Right lobe of liver (tissue), 6 donors: ENCODE data around the gene KIRREL2. TPM values are rescaled to one million over a fixed set of nuclear protein-coding genes. Genes with fewer than 3 reads are reported as not detected.
A peak's percentile ranks its signal among the peaks of the same experiment; 100 is the strongest.

ENCODE experiments used
- ATAC-seq, 4 donors: fragments of 200-7000 bp; cut with Tn5 transposase; one replicate each; pipeline ENCODE4 v1.9.1; 2020; ENCODE audit warnings: mild to moderate bottlenecking in 4 of 4, moderate library complexity in 4 of 4
- DNase-seq, 3 donors: peaks; one replicate each; pipeline ENCODE4 v3.0.0-alpha.2; 2020
- H3K27ac ChIP-seq, 3 donors: fragments of 200-600 bp; one replicate each; pipeline ENCODE4 v1.8.0; 2022
- H3K27me3 ChIP-seq, 2 donors: fragments of 200-600 bp; one replicate each; pipeline ENCODE4 v1.8.0; 2022
- H3K36me3 ChIP-seq, 4 donors: fragments of 200-600 bp; sonication (generic) in 1 of 4; one replicate each; pipeline versions ENCODE4 v1.5.1 to v1.8.0; 2017 to 2022; ENCODE audit warnings: control low read depth in 1 of 4
- H3K4me1 ChIP-seq, 4 donors: fragments of 200-600 bp; sonication (generic) in 1 of 4; one replicate each; pipeline versions ENCODE4 v1.5.1 to v1.8.0; 2017 to 2022; ENCODE audit warnings: control low read depth in 1 of 4
- H3K4me3 ChIP-seq, 3 donors: fragments of 200-600 bp; one replicate each; pipeline ENCODE4 v1.8.0; 2022
- H3K9me3 ChIP-seq, 4 donors: fragments of 200-600 bp; sonication (generic) in 1 of 4; one replicate each; pipeline versions ENCODE4 v1.5.1 to v1.8.0; 2017 to 2022; ENCODE audit warnings: control low read depth in 1 of 4
- CTCF ChIP-seq, 4 donors: fragments of 200-600 bp in 3 of 4; fragments of 450-650 bp in 1 of 4; IDR thresholded peaks; one replicate each; pipeline versions ENCODE4 v1.5.1 to v1.8.0; 2016 to 2022; ENCODE audit warnings: antibody characterized with exemption in 4 of 4, mild to moderate bottlenecking in 2 of 4
- POLR2A ChIP-seq: fragments of 450-650 bp; IDR thresholded peaks from one replicate; pipeline ENCODE4 v1.6.1; 2017; ENCODE audit warnings: antibody characterized with exemption, mild to moderate bottlenecking
- WGBS: methylation state at CpG from one replicate; pipeline ENCODE4 v1.1.6; 2018; ENCODE audit warnings: low coverage, low lambda C conversion rate; ENCODE audit not compliant: insufficient coverage; ENCODE audit errors: missing lambda C conversion rate; 5-methylcytosine and 5-hydroxymethylcytosine counted together
- intact Hi-C, 2 donors: fragments of 100-400 bp; cut with DNase I; formaldehyde crosslinking; loops; one replicate each; pipeline versions ENCODE4 v1.11.2 to v1.14.1; 2022
- total RNA-seq, 6 experiments: library from RNA; depleted of rRNA in 2 of 6; stranded (reverse); fragments of >200 nt in 2 of 6; fragmentation: NEBNext Ultra II Directional in 3 of 6; extraction: Animal tissue kit (Norgen Biotek cat#: 25700) in 3 of 6; gene quantifications; one replicate each; pipeline versions ENCODE4 v1.1.0 to v1.2.4, GENCODE V29; 2016 to 2023
- donor health status: DM: no; HTN: yes; CAD: no.
- donor health status: DM: no; HTN: no; CAD: no.
- donor health status: DM: no; HTN: no; CAD: no.
- donor health status: DM: no; HTN: yes; CAD: no.
- donor health status: DM: no; HTN: yes; CAD: no.

KIRREL2 gene
- total RNA-seq, 6 experiments from 2014 or later: not detected

GRCh38 chr19:35822579-35822978, 34.1 kb upstream of the KIRREL2 start:
- intact Hi-C loops: loop anchor here in 1 of 2 donors (10.0 kb wide), 1 partner anchor 128 kb away; no protein-coding TSS in a partner anchor
- TF ChIP-seq CTCF (IDR thresholded peaks at IDR 0.05) (no peak), POLR2A (no peak)
- no peak for DNase-seq
- Histone ChIP-seq H3K27ac (no peak overlapping the region), H3K9me3 (no peaks in the 10 kb centered on the region), H3K4me1 (peaks cover 0 to 6% (median 0%) of the 10 kb centered on the region in 4 donors), H3K4me3 (no peak overlapping the region), H3K36me3 (no peaks in the 10 kb centered on the region), H3K27me3 (no peaks in the 10 kb centered on the region)
- 67% methylated on average over 3 of the region's 3 CpGs for WGBS
- no peak for ATAC-seq

DNA sequence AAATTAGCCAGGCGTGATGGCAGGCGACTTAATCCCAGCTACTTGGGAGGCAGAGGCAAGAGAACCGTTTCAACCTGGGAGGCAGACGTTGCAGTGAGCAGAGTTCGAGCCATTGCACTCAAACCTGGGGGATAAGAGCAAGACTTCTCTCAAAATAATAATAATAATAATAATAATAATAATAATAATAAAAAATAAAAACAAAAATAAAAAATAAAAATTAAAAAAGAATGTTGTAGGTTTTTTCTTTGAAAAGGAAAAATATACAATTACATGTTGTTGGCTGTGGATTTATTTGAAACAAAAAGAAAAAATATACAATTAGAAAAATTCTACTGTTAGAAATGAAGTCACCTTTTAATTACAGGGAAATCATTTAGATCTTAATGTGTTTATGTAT, 32.6 kb upstream of the KIRREL2 start:
- TF ChIP-seq POLR2A: no peak
- no peak for TF ChIP-seq CTCF (IDR thresholded peaks at IDR 0.05)
- WGBS: 69% methylated on average over 5 of the region's 5 CpGs
- no peak for DNase-seq

GRCh38 chr19:35828692-35829301, 27.9 kb upstream of the KIRREL2 start:
- Histone ChIP-seq H3K36me3 (no peaks in the 10 kb centered on the region), H3K27me3 (no peaks in the 10 kb centered on the region), H3K9me3 (no peaks in the 10 kb centered on the region), H3K4me3 (no peak overlapping the region), H3K4me1 (no peaks in the 10 kb centered on the region), H3K27ac (no peak overlapping the region)
- no peak for TF ChIP-seq POLR2A
- TF ChIP-seq CTCF (IDR thresholded peaks at IDR 0.05): no peak
- intact Hi-C loops: loop anchor here in 1 of 2 donors (10.0 kb wide), 1 partner anchor 134 kb away; no protein-coding TSS in a partner anchor
- WGBS: 12% methylated on average over 11 of the region's 12 CpGs
- ATAC-seq: peak; percentile 54 to 80 (median 71)
- DNase-seq: peak in 2 of 3 donors; percentile 67

More for the DNA sequence above, 32.6 kb upstream of the KIRREL2 start:
- peaks cover 0 to 6% (median 0%) of the 10 kb centered on the region in 4 donors for H3K4me1 ChIP-seq
- H3K36me3 ChIP-seq: no peaks in the 10 kb centered on the region
- H3K27me3 ChIP-seq: no peaks in the 10 kb centered on the region
- ATAC-seq: no peak
- intact Hi-C loops: loop anchor here in 1 of 2 donors (10.0 kb wide), 1 partner anchor 129 kb away; no protein-coding TSS in a partner anchor
- H3K4me3 ChIP-seq: no peak overlapping the region
- no peaks in the 10 kb centered on the region for H3K9me3 ChIP-seq
- no peak overlapping the region for H3K27ac ChIP-seq

DNA sequence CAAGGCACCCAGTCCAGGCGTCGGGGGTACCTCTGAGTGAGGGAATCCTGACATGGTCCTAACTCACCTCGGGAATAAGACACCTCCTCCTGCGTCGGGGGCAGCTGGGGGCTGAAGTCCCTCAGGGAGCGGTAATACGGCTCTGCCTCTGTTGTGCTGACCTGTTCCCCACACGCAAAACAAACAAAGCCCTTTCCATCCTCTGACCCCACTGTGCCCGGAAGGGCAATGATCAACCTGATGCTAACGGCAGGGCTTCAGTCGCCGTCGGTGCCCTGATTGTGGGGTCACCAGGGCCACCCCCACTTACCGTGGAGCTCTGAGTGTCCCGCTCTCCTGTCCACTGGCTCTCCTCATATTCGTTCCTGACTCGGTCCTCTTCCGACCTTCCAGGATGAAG, 25.7 kb upstream of the KIRREL2 start:
- 37% methylated on average over 3 of the region's 18 CpGs for WGBS
- intact Hi-C loops: loop anchor here in 1 of 2 donors (10.0 kb wide), 1 partner anchor 136 kb away; no protein-coding TSS in a partner anchor
- no peaks in the 10 kb centered on the region for H3K36me3 ChIP-seq

More for the DNA sequence above, 25.7 kb upstream of the KIRREL2 start:
- TF ChIP-seq POLR2A (no peak), CTCF (IDR thresholded peaks at IDR 0.05) (no peak)
- Histone ChIP-seq H3K4me1 (no peaks in the 10 kb centered on the region), H3K9me3 (no peaks in the 10 kb centered on the region), H3K27ac (no peak overlapping the region), H3K27me3 (no peaks in the 10 kb centered on the region), H3K4me3 (no peak overlapping the region)
- no peak for ATAC-seq
- no peak for DNase-seq
